IPS-15b (cell line): Measurements from ENCODE around the gene ANKH.

Experiments
- H3K27me3 ChIP-seq: one replicate; pipeline ENCODE4 v1.6.1; 2013; ENCODE audit warnings: low read length; ENCODE audit not compliant: control insufficient read depth, insufficient read depth
- H3K36me3 ChIP-seq: one replicate; pipeline ENCODE4 v1.6.1; 2013; ENCODE audit warnings: low read length; ENCODE audit not compliant: control insufficient read depth, insufficient read depth
- H3K4me1 ChIP-seq: one replicate; pipeline ENCODE4 v1.6.1; 2013; ENCODE audit warnings: mild to moderate bottlenecking, low read length; ENCODE audit not compliant: control insufficient read depth, insufficient read depth
- H3K4me3 ChIP-seq: one replicate; pipeline ENCODE4 v1.5.1; 2013; ENCODE audit warnings: low read depth, low read length
- H3K9ac ChIP-seq: one replicate; pipeline ENCODE4 v1.6.1; 2013; ENCODE audit warnings: low read depth, mild to moderate bottlenecking, low read length
- H3K9me3 ChIP-seq: one replicate; pipeline ENCODE4 v1.6.1; 2013; ENCODE audit warnings: mild to moderate bottlenecking, low read length; ENCODE audit not compliant: control insufficient read depth, insufficient read depth

The ANKH gene

GRCh38 chr5:14868771-14869170, 2.8 kb downstream of the ANKH start:
- Histone ChIP-seq H3K4me3 (no peak overlapping the region), H3K4me1 (peaks cover 6% of the 10 kb centered on the region), H3K9ac (no peak overlapping the region), H3K27me3 (peaks cover 37% of the 10 kb centered on the region), H3K9me3 (no peaks in the 10 kb centered on the region), H3K36me3 (no peaks in the 10 kb centered on the region)

DNA sequence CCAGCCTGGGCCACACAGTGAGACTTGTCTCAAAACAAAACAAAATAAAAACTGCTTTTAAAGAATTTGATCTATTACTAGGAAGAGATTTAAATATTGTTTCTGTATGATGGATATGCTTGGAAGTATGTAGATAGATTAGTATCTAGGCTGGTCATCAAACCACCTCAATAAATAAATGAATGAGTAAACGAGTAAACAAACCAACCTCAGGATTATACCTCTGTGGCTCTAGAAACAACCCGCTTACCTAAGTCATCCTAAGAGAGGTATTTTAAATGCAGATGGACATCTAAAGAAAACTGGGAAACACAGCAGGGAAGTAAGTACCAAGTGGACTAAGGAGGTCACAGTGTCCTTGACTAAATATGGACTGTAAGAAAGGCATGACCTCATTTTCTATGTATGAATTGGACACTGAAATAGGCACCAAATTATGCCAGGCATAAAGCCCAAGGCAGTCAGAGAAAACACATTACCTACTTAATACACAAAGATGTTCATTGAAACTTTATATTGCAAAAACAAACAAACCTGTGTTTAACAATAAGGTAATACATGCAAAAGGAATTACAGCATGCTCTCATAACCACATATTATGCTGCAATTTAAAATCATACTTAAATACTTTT, 7.3 kb downstream of the ANKH start:
- Histone ChIP-seq H3K9me3 (no peaks in the 10 kb centered on the region), H3K36me3 (no peaks in the 10 kb centered on the region), H3K9ac (no peak overlapping the region), H3K4me1 (no peaks in the 10 kb centered on the region), H3K27me3 (peaks cover 7% of the 10 kb centered on the region), H3K4me3 (no peak overlapping the region)

GRCh38 chr5:14863105-14863504, 8.5 kb downstream of the ANKH start:
- Histone ChIP-seq H3K4me1 (no peaks in the 10 kb centered on the region), H3K9ac (no peak overlapping the region), H3K36me3 (no peaks in the 10 kb centered on the region), H3K9me3 (no peaks in the 10 kb centered on the region), H3K27me3 (no peaks in the 10 kb centered on the region), H3K4me3 (no peak overlapping the region)

DNA sequence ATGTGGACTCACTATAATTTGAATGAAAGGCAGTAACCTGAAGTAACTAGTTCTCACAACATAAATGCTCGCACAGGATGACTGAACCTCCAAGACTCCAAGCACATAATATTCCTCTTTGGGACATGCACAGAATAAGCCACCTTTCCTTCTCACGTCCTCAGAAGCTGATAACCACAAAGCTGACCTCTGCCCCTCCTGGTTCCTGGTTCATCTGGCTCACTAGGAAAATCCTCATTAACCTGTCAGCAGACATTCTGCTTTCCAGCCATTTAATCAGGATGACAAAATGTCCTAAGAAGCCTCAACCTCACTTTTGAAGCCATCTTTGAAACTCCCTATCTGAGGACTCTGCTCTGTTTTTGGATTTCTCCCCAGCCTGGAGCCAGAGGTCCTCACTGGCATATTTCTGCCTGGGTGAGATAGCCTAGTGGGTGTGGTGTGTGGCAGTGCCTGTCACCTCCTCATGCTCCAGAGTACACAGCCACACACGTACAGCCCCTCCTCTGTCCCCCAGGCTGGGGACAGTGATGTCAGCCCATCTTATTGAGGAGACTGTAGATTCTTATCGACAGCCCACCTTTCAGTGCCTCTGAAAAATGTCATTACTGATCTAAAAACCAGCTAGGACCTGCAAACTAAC, 10.3 kb downstream of the ANKH start:
- Histone ChIP-seq H3K4me3 (no peak overlapping the region), H3K27me3 (no peaks in the 10 kb centered on the region), H3K9me3 (no peaks in the 10 kb centered on the region), H3K36me3 (no peaks in the 10 kb centered on the region), H3K4me1 (no peaks in the 10 kb centered on the region), H3K9ac (no peak overlapping the region)

GRCh38 chr5:14859980-14860379, 11.6 kb downstream of the ANKH start:
- Histone ChIP-seq H3K9me3 (no peaks in the 10 kb centered on the region), H3K9ac (no peak overlapping the region), H3K36me3 (no peaks in the 10 kb centered on the region), H3K27me3 (no peaks in the 10 kb centered on the region), H3K4me3 (no peak overlapping the region), H3K4me1 (no peaks in the 10 kb centered on the region)

GRCh38 chr5:14859150-14859549, 12.4 kb downstream of the ANKH start:
- H3K9ac ChIP-seq: no peak overlapping the region
- H3K36me3 ChIP-seq: no peaks in the 10 kb centered on the region
- H3K4me3 ChIP-seq: no peak overlapping the region
- H3K9me3 ChIP-seq: no peaks in the 10 kb centered on the region
- no peaks in the 10 kb centered on the region for H3K27me3 ChIP-seq
- H3K4me1 ChIP-seq: no peaks in the 10 kb centered on the region

GRCh38 chr5:14855366-14855765, 16.2 kb downstream of the ANKH start:
- no peak overlapping the region for H3K4me3 ChIP-seq
- no peaks in the 10 kb centered on the region for H3K36me3 ChIP-seq
- H3K27me3 ChIP-seq: no peaks in the 10 kb centered on the region
- peaks cover 4% of the 10 kb centered on the region for H3K4me1 ChIP-seq
- no peaks in the 10 kb centered on the region for H3K9me3 ChIP-seq
- H3K9ac ChIP-seq: no peak overlapping the region

- no peak overlapping the region for H3K4me3 ChIP-seq
- H3K36me3 ChIP-seq: no peaks in the 10 kb centered on the region
- no peaks in the 10 kb centered on the region for H3K9me3 ChIP-seq
Measured at GRCh38 chr5:14854799-14855198, 16.8 kb downstream of the ANKH start.

DNA sequence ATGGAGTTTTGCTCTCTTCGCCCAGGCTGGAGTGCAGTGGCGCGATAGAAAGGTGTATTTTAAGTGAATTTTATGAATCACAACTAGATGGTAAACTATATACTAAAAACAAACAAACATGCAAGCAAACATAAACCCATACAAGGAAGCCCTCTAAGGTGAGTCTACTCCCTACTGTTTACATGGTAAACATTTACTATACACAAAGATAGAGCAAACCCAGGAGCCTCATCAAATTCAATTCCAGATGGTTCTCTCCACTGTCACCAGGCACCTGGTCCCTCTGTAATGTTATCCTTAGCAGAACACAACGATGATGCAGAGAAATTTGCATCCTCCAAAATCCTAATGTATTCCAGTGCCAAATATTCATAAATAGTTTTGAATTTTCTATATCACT, 17.9 kb downstream of the ANKH start:
- no peak overlapping the region for H3K4me3 ChIP-seq
- H3K9me3 ChIP-seq: no peaks in the 10 kb centered on the region
- H3K36me3 ChIP-seq: no peaks in the 10 kb centered on the region
- no peak overlapping the region for H3K9ac ChIP-seq
- H3K27me3 ChIP-seq: no peaks in the 10 kb centered on the region
- peaks cover 13% of the 10 kb centered on the region for H3K4me1 ChIP-seq

More at GRCh38 chr5:14854799-14855198, 16.8 kb downstream of the ANKH start:
- Histone ChIP-seq H3K9ac (no peak overlapping the region), H3K27me3 (no peaks in the 10 kb centered on the region), H3K4me1 (peaks cover 10% of the 10 kb centered on the region)

DNA sequence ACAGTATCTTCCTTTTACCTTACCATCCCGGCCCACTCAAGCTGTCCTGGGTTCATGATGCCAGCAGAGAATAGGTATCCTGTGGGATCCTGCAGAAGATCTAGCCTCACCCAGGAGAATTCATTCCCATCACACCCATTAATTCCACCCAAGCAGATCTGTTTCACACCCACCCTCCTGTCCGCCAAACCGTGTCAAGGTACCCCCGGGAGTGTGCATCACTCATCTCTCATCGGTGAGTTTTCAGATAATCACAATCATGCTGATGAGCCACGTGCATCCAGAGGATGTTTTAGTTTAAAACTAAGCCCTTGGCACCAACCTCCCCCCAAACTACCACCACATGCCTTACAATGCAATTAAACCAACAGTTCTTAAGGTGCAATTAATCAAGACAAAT, 18.8 kb downstream of the ANKH start:
- H3K27me3 ChIP-seq: no peaks in the 10 kb centered on the region
- peaks cover 15% of the 10 kb centered on the region for H3K4me1 ChIP-seq
- H3K9me3 ChIP-seq: no peaks in the 10 kb centered on the region
- H3K9ac ChIP-seq: no peak overlapping the region
- no peaks in the 10 kb centered on the region for H3K36me3 ChIP-seq
- H3K4me3 ChIP-seq: no peak overlapping the region

GRCh38 chr5:14851999-14852526, 19.5 kb downstream of the ANKH start:
- Histone ChIP-seq H3K36me3 (no peaks in the 10 kb centered on the region), H3K9ac (no peak overlapping the region), H3K4me3 (no peak overlapping the region), H3K27me3 (no peaks in the 10 kb centered on the region), H3K4me1 (peaks cover 15% of the 10 kb centered on the region), H3K9me3 (no peaks in the 10 kb centered on the region)

GRCh38 chr5:14851597-14851996, 20.0 kb downstream of the ANKH start:
- Histone ChIP-seq H3K4me1 (peaks cover 15% of the 10 kb centered on the region), H3K27me3 (no peaks in the 10 kb centered on the region), H3K9ac (no peak overlapping the region), H3K9me3 (no peaks in the 10 kb centered on the region), H3K4me3 (no peak overlapping the region), H3K36me3 (no peaks in the 10 kb centered on the region)
